Measurements from ENCODE around the gene RDH13. TPM values are rescaled to one million over a fixed set of nuclear protein-coding genes. Genes with fewer than 3 reads are reported as not detected.

The RDH13 gene
- total RNA-seq, 2 experiments from 2014 or later, result 30.9 to 33.1 TPM

DNA sequence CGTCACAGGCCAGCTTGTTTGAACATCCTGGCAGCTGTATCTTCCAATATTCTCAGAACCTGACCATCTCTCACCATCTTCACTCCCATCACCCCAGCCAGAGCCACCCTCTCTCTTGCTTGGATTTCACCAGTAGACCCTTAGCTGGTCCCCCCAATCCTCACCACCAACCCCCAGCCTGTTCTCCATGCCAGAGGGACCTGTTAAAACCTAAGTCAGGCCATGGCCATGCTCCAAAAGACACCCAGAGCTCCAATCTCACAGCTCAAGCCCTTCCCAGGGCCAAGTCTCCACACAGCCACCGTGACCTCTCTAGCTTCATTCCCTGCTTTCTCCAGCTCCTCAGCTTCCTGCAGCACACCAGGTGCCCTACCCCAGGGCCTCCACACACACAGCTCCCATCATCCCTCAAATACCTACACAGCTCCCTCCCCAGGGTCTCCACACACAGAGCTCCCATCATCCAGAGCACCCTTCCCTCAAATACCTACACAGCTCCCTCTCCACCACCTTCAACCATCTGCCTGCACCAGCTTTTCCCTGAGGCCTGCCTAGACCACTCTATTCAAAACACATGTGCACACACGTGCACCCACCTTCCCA is 26.5 kb upstream of the RDH13 start:
- CTCF ChIA-PET, result interaction anchor here (0.8 to 2.2 kb wide), 7 partner anchors 9 to 415 kb away, joined by 3 to 10 read pairs (median 5); partner anchors contain the start of gene PPP1R12C
- ATAC-seq, result no peak
- DNase-seq, result no peak
- POLR2A ChIA-PET, result no interaction called here
- Mint-ChIP-seq H3K36me3 (ENCODE audit: low read depth) (peaks cover 26% of the 10 kb centered on the region), H3K27me3 (ENCODE audit: low read depth) (peaks cover 31% of the 10 kb centered on the region), H3K9me3 (ENCODE audit: insufficient read depth) (no peaks in the 10 kb centered on the region), H3K4me1 (ENCODE audit: low read depth) (peaks cover 26% of the 10 kb centered on the region), H3K4me3 (no peak overlapping the region), H3K27ac (no peak overlapping the region)

DNA sequence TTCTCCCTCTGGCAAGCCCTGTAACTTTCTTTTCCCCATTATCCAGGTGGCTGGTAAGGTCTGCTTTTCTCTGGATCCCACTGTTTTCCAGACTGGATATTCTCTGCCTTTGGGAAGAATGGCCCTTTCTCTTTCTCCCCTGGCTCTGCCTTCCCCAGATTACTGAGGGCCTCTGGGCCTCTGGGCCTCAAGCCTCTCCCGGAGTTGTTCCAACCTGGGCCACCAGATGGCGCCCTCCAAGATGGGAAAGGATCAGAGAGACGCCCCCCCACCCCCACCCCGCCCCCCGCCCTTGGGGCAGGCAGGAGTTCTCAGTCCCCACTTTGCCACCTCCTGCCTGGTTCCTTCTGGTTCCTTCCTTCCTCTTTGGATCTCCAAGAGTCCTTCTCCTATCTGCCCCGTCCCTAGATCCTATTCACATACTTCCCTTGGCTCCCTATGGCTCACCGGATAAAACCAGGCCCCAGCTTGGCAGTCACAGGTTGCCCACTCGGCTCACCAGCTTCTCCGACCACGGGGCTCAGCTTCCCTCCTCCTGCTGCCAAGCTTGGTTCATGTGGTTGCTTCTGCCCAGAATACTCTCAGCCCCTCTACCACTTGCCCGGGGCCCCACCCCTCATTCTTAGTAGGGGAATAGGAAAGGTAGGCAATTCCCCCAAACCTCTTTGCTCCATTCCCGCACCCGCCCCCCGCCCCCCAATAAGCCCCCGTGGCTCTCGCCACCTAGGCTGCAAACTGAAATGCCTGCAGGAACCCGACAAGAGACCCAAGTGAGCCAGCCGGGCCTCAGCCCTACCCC is 25.8 kb upstream of the RDH13 start:
- H3K36me3 Mint-ChIP-seq (ENCODE audit: low read depth), result peaks cover 26% of the 10 kb centered on the region
- peak; percentile 80 for DNase-seq
- ChIA-PET CTCF (interaction anchor here (0.7 to 2.2 kb wide), 21 partner anchors 8 to 700 kb away, joined by 3 to 10 read pairs (median 4); partner anchors contain the start of genes KMT5C, PPP1R12C and TMEM238), POLR2A (no interaction called here)
- H3K9me3 Mint-ChIP-seq (ENCODE audit: insufficient read depth), result no peaks in the 10 kb centered on the region
- peaks cover 35% of the 10 kb centered on the region for H3K27me3 Mint-ChIP-seq (ENCODE audit: low read depth)
- peaks cover 26% of the 10 kb centered on the region for H3K4me1 Mint-ChIP-seq (ENCODE audit: low read depth)
- peak; percentile 28 for ATAC-seq
- peak overlapping the region; percentile 31 for H3K4me3 Mint-ChIP-seq
- H3K27ac Mint-ChIP-seq, result peak overlapping the region; percentile 43

DNA sequence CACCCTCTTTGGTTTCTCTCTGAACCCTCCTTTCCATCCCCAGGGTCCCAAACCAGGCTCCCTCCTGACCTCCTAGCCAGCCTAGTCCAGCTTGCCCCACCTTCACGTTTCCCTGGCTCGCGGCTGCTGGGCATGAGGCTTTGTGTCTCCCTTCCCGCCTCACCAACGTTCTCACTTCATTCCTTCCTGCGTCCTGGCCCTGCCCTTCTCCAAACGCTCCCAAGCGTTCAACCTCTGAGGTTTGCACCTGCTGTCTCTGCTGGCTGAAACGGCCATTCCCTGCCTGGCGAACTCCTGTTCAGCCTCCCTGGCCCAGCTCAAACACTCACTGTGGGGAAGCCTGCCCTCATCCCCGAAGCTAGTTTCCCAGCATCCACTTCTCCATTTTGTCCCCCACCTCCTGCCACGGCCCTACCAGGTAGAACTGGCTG is 25.1 kb upstream of the RDH13 start:
- H3K9me3 Mint-ChIP-seq (ENCODE audit: insufficient read depth), result no peaks in the 10 kb centered on the region
- DNase-seq, result no peak
- peak overlapping the region; percentile 31 for H3K4me3 Mint-ChIP-seq
- H3K4me1 Mint-ChIP-seq (ENCODE audit: low read depth), result peaks cover 26% of the 10 kb centered on the region
- no peak for ATAC-seq
- H3K27ac Mint-ChIP-seq, result peak overlapping the region; percentile 43
- CTCF ChIA-PET, result interaction anchor here (0.7 to 2.2 kb wide), 17 partner anchors 8 to 700 kb away, joined by 3 to 10 read pairs (median 4); partner anchors contain the start of genes KMT5C and TMEM238
- H3K27me3 Mint-ChIP-seq (ENCODE audit: low read depth), result peaks cover 38% of the 10 kb centered on the region
- POLR2A ChIA-PET, result no interaction called here
- peaks cover 26% of the 10 kb centered on the region for H3K36me3 Mint-ChIP-seq (ENCODE audit: low read depth)

GRCh38 chr19:55087542-55087901 is 24.6 kb upstream of the RDH13 start:
- Mint-ChIP-seq H3K27ac (no peak overlapping the region), H3K27me3 (ENCODE audit: low read depth) (peaks cover 43% of the 10 kb centered on the region), H3K4me1 (ENCODE audit: low read depth) (peaks cover 27% of the 10 kb centered on the region), H3K9me3 (ENCODE audit: insufficient read depth) (no peaks in the 10 kb centered on the region), H3K36me3 (ENCODE audit: low read depth) (peaks cover 27% of the 10 kb centered on the region), H3K4me3 (no peak overlapping the region)
- ATAC-seq, result no peak
- DNase-seq, result no peak
- CTCF ChIA-PET, result interaction anchor here (0.8 to 2.2 kb wide), 10 partner anchors 7 to 380 kb away, joined by 4 to 10 read pairs (median 6); partner anchors contain the start of gene KMT5C
- POLR2A ChIA-PET, result no interaction called here

GRCh38 chr19:55086730-55087541 is 24.0 kb upstream of the RDH13 start:
- POLR2A ChIA-PET, result interaction anchor here (0.5 kb wide), 1 partner anchor 19 kb away, joined by 3 read pairs; no protein-coding TSS in a partner anchor
- H3K27me3 Mint-ChIP-seq (ENCODE audit: low read depth), result peaks cover 47% of the 10 kb centered on the region

DNA sequence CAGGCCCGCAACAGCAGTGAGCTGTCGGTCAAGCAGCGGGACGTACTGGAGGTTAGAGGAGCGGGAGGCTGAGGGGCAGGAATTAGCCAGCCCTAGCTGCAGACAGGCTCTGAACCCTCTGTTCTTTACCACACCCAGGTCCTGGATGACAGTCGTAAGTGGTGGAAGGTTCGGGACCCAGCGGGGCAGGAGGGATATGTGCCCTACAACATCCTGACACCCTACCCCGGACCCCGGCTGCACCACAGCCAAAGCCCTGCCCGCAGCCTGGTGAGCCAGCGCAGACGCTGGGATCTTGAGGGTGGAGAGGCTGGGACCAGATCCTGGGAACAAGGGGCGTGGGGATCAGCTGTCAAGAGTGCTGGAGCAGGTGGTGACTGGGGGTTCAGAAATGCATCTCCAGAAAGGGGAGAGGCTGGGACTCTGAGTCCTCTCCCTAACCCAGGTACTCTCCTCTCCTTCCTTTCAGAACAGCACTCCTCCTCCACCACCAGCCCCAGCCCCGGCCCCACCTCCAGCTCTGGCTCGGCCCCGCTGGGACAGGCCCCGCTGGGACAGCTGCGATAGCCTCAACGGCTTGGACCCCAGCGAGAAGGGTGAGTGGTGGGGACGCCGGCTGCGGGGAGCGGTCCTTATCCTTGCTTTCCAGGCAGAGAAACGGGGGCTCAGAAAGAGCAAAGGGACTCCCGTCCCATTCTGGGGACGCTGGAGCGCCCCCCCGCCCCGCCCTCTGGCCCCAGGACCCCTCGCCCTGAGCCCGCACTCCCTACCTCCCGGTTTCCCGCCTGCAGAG is 23.2 kb upstream of the RDH13 start:
- Mint-ChIP-seq H3K36me3 (ENCODE audit: low read depth) (peaks cover 30% of the 10 kb centered on the region), H3K4me3 (no peak overlapping the region), H3K27ac (no peak overlapping the region), H3K4me1 (ENCODE audit: low read depth) (peaks cover 36% of the 10 kb centered on the region), H3K9me3 (ENCODE audit: insufficient read depth) (no peaks in the 10 kb centered on the region), H3K27me3 (ENCODE audit: low read depth) (peaks cover 50% of the 10 kb centered on the region)
- ATAC-seq (no peak), DNase-seq (no peak)
- POLR2A ChIA-PET, result interaction anchor here (0.5 kb wide), 1 partner anchor 19 kb away, joined by 3 read pairs; no protein-coding TSS in a partner anchor
- CTCF ChIA-PET, result interaction anchor here (1.1 kb wide), 1 partner anchor 74 kb away, joined by 7 read pairs; no protein-coding TSS in a partner anchor

More at GRCh38 chr19:55086730-55087541, 24.0 kb upstream of the RDH13 start:
- ATAC-seq (peak; percentile 30), DNase-seq (peak; percentile 54)
- no peak overlapping the region for H3K4me3 Mint-ChIP-seq
- peaks cover 32% of the 10 kb centered on the region for H3K4me1 Mint-ChIP-seq (ENCODE audit: low read depth)
- H3K9me3 Mint-ChIP-seq (ENCODE audit: insufficient read depth), result no peaks in the 10 kb centered on the region
- H3K27ac Mint-ChIP-seq, result no peak overlapping the region
- peaks cover 30% of the 10 kb centered on the region for H3K36me3 Mint-ChIP-seq (ENCODE audit: low read depth)
- CTCF ChIA-PET, result interaction anchor here (1.1 to 1.2 kb wide), 2 partner anchors 73 to 381 kb away, joined by 4 to 7 read pairs; no protein-coding TSS in a partner anchor

GRCh38 chr19:55084416-55084815 is 21.5 kb upstream of the RDH13 start:
- ChIA-PET POLR2A (interaction anchor here (0.7 kb wide), 1 partner anchor 323 kb away, joined by 3 read pairs; the partner anchor contains the start of gene UBE2S), CTCF (interaction anchor here (0.6 to 0.9 kb wide), 2 partner anchors 76 to 411 kb away, joined by 3 to 4 read pairs; no protein-coding TSS in a partner anchor)
- DNase-seq (no peak), ATAC-seq (no peak)
- Mint-ChIP-seq H3K9me3 (ENCODE audit: insufficient read depth) (no peaks in the 10 kb centered on the region), H3K27ac (no peak overlapping the region), H3K36me3 (ENCODE audit: low read depth) (peaks cover 26% of the 10 kb centered on the region), H3K4me3 (no peak overlapping the region), H3K27me3 (ENCODE audit: low read depth) (peaks cover 50% of the 10 kb centered on the region), H3K4me1 (ENCODE audit: low read depth) (peaks cover 48% of the 10 kb centered on the region)

DNA sequence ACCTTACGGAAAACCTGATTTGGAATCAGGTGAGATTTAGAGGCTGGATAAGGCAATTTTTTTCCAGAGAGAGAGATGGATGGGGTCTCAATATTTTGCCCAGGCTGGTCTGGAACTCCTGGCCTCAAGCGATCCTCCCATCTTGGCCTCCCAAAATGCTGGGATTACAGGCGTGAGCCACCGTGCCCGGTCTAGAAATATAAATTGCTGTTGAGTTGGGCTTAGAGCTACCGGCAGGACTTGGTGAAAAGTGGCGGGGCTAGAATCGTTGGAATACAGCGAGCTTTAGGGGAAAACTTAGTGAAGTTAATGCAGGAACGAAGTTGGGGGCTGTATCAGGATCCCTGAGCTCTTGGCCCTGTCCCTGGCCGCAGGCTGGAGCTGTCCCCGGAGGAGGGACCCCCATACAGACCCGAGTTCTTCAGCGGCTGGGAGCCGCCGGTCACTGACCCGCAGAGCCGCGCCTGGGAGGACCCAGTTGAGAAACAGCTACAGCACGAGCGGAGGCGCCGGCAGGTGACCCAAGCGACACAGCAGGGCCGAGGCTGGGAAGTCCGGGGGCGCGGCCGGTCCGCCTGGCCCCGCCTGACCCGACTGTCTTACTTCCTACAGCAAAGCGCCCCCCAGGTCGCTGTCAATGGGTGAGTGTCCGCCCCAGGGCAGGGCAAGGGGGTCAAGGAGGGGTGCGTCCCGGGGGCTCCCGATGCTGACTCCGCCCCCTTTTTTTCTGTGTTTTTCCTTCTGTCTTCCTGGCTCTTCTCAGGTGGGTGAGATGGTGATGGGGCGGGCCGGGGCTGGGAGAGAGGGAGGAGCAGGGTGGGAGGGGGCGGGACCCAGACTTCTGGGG is 20.3 kb upstream of the RDH13 start:
- Mint-ChIP-seq H3K4me3 (no peak overlapping the region), H3K9me3 (ENCODE audit: insufficient read depth) (no peaks in the 10 kb centered on the region)

GRCh38 chr19:55082020-55082851 is 19.3 kb upstream of the RDH13 start:
- DNase-seq (peak; percentile 48), ATAC-seq (no peak)
- peaks cover 39% of the 10 kb centered on the region for H3K27me3 Mint-ChIP-seq (ENCODE audit: low read depth)
- POLR2A ChIA-PET, result interaction anchor here (1.0 kb wide), 1 partner anchor 19 kb away, joined by 3 read pairs; the partner anchor contains the start of gene RDH13
- no peaks in the 10 kb centered on the region for H3K9me3 Mint-ChIP-seq (ENCODE audit: insufficient read depth)
- H3K27ac Mint-ChIP-seq, result no peak overlapping the region
- H3K36me3 Mint-ChIP-seq (ENCODE audit: low read depth), result peaks cover 13% of the 10 kb centered on the region
- peaks cover 34% of the 10 kb centered on the region for H3K4me1 Mint-ChIP-seq (ENCODE audit: low read depth)
- CTCF ChIA-PET, result interaction anchor here (1.3 kb wide), 1 partner anchor 17 kb away, joined by 5 read pairs; no protein-coding TSS in a partner anchor
- H3K4me3 Mint-ChIP-seq, result peak overlapping the region; percentile 46

More for the DNA sequence above, 20.3 kb upstream of the RDH13 start:
- Mint-ChIP-seq H3K4me1 (ENCODE audit: low read depth) (peaks cover 43% of the 10 kb centered on the region), H3K36me3 (ENCODE audit: low read depth) (peaks cover 21% of the 10 kb centered on the region), H3K27me3 (ENCODE audit: low read depth) (peaks cover 47% of the 10 kb centered on the region), H3K27ac (no peak overlapping the region)
- POLR2A ChIA-PET, result no interaction called here
- ATAC-seq (no peak), DNase-seq (no peak)
- CTCF ChIA-PET, result no interaction called here
